Islet precursor cell (in vitro differentiated cells): ENCODE measurements around the gene ADAM11.
"Not testable (repeated sequence)": the region's sequence is repeated elsewhere in the genome, so short reads cannot be mapped to it uniquely, and the experiment has no call there.

Experiments
- DNase-seq: peaks from one replicate; pipeline ENCODE4 v3.0.0-alpha.2; 2018

Gene ADAM11, protein sequence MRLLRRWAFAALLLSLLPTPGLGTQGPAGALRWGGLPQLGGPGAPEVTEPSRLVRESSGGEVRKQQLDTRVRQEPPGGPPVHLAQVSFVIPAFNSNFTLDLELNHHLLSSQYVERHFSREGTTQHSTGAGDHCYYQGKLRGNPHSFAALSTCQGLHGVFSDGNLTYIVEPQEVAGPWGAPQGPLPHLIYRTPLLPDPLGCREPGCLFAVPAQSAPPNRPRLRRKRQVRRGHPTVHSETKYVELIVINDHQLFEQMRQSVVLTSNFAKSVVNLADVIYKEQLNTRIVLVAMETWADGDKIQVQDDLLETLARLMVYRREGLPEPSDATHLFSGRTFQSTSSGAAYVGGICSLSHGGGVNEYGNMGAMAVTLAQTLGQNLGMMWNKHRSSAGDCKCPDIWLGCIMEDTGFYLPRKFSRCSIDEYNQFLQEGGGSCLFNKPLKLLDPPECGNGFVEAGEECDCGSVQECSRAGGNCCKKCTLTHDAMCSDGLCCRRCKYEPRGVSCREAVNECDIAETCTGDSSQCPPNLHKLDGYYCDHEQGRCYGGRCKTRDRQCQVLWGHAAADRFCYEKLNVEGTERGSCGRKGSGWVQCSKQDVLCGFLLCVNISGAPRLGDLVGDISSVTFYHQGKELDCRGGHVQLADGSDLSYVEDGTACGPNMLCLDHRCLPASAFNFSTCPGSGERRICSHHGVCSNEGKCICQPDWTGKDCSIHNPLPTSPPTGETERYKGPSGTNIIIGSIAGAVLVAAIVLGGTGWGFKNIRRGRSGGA

DNA sequence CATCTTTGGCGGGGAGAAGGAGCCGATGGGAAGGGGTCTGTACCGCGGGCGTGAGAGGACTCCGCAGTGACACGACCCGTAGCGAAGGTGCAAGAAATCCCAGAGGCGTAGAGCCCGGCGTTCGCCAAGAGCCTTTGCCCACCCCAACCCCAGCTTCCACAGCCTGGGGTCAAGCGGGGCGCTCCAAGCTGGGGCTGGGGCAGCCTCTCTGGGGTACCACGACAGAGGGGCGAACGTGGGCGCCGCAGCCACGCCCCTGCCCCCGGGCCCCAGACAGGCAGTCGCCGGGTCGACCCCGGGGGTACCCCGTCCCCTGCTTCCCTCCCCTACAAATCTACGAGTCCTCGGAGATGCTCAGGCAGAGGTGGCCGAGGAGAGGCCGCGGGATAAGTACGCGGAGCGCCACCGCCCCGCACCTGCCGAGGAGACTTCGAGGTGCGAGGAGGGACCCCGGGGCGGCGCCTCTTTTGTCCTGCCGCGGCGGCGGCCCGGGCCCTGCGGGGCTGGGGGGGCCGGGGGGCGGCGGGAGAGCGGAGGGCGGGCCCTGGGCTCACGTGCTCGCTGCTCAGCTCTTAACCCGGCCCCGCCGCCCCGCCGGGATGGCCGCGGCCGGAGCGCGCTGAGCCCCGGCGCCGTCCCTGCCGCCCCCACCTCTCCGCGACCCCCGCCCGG lies at the start of gene ADAM11:
Gene ADAM11 (plus strand): TSS at position 575 of the 672 bp plus-strand sequence. CDS start 212 bp downstream, outside the sequence.
- no peak for DNase-seq

DNA sequence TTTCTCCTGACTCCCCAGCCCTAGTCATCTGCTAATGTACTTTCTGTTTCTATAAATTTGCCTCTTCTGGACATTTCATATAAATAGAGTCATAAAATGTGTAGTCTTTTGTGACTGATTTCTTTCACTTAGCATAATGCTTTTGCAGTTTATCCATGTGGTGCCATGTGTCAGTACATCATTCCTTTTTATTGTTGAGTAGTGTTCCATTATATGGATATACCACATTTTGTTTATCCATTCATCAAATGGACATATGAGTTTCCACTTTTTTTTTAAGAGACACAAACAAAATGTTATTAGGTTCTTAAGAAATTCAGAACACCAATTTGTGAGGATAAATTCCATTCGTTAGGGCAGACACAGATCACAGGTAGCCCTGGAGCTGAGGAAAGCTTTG lies 39.3 kb upstream of the ADAM11 start:
- no peak for DNase-seq

DNA sequence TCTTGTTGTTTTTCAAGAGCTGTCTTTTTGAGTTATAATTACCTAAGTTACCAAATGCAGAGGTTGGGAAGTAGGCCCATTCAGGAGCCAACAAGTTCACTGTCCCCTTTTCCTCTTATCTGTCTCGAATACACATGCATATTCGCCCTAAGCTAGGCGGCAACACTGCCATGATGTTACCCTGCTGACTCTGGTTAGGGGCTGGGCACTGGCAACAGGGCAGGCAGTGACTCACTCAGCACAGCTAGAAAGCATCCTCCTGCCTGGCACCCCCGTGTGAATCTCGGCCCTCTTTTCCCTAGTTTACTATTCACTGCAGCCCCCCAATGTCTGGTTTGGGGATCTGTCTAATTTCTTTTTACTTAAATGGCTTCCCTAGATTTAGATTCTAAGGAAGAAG lies 36.5 kb upstream of the ADAM11 start:
- no peak for DNase-seq

DNA sequence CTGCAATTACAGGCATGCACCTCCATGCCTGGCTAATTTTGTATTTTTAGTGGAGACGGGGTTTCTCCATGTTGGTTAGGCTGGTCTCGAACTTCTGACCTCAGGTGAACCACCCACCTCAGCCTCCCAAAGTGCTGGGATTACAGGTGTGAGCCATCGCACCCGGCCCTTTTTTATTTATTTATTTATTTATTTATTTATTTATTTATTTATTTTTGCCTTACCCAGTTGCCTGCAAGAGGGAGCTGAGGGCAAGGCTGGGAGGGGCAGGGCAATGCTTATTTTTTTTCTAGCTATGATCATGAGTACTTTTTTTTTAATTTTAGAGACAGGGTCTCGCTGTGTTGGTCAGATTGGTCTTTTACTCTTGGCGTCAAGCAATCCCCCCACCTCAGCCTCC lies 32.7 kb upstream of the ADAM11 start:
- DNase-seq: not testable (repeated sequence)

DNA sequence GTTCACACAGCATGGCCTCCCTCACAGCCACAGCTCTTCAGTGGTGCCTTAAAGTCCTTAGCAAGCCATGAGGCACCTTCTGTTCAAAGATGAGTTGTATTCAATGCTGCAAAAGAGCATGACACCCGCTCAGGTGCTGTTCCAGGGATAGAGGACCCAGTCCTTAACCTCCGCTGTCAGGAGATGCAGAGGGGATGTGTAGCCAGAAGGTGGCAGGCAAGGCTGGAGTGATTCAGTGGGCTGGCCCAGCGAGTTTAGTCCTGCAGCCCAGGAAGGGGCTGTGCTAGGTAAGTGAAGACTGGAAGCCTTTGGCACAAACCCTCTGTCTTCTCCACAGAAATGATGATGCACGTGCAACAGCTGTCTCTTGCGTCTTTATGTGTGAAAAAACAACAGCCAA lies 25.0 kb upstream of the ADAM11 start:
- DNase-seq: peak; percentile 87

DNA sequence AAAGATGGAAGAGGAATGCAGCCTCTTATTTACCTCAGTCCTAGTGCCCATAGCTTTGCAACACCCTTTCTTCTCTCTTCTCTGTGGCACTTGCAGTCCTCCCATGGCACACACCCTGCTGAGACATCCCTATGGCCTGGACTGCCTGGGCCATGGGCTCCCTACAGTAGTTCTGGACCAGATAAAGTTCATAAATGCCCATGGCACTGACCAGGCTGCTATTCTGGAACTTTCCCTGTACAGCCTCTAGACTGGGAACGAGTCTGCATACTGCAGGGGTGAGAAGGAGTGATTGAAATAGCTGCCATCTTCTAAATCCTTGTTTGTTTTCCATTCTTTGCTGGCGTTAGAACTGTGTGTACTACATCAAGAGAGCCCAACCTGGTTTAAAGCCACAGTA lies 24.5 kb upstream of the ADAM11 start:
- DNase-seq: no peak

DNA sequence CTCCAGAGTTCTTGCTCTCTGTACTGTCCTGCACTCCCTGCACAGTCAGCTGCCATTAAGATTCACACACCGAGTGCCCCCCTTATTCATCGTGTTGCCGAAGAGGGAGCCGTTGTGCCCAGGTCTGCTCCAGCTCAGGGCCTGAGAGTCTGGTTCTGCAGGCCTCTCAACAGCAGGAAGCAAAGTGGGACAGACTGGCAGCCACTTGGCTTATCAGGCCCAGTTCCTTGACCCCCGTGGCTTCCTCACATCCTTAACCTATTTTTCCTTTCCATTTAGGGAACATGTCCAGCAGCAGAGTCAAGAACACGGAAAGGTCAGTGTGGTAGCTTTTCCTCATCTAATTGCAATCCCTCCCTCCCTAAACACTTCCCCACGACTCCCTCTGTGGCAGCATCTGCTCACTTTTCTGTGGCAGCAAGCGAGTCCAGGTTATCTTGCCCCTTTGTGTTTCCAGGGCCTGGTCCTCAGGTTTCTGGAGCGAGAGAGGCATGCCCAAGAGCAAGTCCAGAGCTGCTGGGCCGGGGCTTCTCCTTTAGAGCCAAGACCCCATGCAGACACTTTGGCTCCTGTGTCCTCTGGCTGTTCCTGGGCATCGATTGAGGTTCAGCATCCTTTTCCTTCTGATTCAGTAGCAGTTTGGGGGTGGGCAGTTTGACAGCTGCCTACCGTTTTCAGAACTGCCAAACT lies 22.1 kb upstream of the ADAM11 start:
- DNase-seq: no peak

DNA sequence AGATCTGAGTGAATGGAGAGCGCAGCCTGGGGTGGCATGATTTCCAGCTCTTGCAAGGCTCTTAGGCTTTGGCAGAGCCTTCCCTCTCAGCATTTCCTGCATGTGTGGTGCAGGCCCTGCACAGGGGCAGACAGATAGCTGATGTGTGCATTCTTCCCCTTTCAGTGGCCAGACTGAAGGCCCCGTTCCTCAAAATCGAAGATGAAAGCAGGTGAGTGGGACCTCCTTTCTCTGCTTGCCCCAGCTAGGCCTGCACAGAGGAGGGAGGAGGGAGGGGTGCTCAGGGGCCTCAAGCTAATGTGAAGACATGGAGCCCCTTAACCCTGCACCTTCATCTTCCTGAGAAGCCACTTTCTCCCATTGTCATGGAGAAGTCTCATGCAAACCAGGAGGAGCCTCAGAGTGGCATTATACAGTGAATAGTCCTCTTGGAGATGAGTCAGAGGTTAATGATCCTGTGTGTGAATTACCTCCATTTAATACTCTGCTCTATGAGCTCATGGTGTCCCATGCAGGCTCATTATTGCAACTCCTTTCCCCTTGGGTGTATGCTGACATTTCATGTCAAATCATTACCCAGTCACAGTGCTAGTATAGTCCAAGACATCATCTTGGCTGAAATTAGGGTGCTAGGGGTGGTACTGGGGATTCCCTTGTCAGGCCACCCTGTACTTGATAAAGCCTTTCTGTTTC lies 20.4 kb upstream of the ADAM11 start:
- DNase-seq: no peak

DNA sequence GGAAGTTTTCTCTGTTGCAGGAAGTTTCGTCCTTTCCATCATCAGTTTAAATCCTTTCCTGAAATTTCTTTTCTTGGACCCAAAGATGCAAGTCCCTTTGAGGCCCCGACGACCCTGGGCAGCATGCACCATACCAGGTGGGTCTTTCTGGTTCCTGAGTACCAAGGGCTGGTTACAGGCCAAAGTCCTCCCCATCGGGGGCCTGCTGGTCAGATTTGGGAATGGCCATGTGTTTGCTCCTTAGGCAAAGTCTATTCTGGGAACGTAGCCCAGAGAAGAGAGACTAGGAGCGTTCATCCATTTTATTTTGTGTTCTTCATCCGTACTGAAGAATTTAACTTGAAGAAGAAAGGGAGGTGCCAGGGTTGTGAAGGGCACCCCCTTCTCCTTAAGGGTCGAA lies 17.5 kb upstream of the ADAM11 start:
- DNase-seq: no peak

DNA sequence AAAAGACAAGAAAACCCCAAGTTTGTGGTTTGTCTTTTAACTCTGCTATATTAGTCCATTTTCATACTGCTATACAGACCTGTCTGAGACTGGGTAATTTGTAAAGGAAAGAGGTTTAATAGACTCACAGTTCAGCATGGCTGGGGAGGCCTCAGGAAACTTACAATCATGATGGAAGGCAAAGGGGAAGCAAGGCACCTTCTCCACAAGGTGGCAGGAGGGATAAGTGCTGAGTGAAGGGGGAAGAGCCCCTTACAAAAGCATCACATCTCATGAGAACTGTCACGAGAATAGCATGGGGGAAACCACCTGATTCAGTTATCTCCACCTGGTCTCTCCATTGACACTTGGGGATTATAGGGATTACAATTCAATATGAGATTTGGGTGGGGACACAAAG lies 13.5 kb upstream of the ADAM11 start:
- DNase-seq: no peak

DNA sequence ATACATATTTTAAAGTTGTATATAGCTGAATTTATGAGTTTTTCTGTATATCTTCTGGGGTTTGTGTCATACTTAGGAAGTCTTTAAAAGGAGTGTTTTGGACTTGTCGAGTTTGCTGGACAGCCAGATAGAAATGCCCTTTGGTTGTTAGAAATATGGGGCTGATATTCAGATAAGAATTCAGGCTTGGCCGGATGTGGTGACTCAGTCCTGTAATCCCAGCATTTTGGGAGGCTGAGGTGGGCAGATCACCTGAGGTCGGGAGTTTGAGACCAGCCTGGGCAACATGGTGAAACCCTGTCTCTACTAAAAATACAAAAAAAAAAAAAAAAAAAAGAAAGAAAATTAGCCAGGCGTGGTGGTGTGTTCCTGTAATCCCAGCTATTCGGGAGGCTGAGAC lies 13.1 kb upstream of the ADAM11 start:
- DNase-seq: not testable (repeated sequence)

DNA sequence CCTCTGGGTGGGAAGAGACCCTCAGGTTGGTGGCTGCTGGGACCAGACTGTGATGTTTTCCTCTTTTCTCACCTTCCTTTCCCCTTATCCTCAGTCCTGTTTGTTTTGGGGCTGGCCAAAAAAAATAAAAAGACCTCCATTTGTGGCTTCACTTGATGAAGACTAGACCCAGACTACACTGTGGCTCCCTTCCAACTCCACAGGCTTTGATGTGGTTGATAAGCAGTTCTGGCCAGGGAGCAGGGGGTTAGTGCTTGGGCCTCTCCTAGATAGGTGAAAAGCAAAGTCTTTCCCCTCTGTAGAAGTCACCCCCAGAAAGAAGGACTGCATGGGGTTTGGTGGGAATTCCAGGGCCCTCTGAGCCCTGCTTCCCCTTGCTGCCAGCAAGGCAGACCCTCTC lies 11.2 kb upstream of the ADAM11 start:
- DNase-seq: no peak

DNA sequence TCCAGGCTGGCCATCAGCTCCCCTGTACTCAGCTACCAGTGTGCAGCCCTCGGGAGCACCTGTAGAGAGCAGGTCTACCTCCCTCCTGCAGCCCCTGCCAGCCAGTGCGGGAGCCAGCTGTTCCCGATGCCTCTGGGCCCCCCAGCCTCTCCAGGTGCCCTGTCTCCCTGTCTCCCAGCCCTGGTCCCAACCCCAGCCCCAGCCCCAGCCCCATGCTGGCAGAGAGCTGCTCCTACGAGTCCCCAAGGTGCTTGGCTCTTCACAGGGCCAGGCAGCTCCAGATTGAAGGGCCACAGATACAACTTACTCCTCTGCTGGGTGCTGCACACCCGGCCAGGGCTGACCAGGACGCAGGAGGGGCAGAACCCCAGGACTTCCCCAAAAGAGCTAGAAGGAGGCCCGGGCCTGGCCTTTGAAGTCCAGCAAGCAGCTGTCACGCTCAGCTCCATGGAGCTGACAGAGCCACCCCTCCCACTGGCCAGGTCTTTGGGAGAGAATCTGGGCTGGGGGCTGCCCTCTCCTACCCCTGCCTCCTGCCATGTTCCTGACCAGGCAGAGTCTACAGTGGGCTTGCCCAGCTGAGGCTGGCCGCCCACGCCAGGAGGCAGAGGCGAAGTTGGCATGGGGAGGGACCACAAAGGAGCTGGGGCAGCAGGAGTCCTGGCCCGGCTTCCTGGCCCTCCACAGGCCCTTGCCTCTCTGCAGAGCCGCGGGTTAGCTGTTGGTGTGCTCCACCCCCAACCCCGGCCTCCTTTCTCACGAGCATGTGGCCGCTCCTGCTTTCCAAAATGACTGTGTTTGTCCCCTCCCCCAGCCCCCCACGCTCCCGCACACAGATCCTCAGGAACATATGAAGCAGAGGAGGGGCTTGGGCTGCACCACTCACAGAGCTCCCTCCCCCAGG lies 9.5 kb upstream of the ADAM11 start:
- DNase-seq: peak; percentile 56

DNA sequence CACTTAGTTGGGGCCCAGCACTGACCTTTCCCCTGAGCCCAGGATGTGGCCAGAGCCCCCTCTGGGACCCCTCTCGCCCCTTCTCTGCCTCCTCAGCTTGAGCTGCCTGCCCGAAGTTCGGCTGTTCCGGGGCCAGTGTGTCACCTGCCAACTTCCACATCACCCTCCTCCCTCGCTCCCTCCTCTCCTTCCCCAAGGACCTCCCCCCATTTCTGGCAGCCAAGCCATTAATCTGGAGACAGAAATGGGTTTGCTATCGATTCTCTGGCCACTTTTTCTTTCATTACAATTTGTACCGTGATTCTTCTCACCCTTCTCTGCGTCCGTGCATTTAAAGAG lies 8.8 kb upstream of the ADAM11 start:
- no peak for DNase-seq

DNA sequence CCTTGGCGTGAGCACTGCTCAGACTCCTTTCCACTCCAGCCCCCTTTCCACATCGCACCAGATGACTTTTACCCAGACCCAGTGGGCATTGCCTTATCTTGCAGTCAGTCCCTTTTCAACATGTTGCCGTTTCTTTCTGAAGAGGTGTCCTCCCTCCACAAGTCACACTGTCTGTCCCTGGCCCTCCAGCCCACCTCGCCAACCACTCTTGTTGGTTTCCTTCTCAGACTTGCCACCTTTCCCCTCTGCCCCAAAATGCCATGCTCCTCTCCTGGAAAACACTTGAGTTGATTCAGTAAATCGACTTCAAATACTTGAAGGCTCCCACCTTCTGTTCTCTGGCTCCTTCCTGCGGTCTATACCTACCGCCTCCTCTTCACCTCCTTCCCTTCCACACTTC lies 7.5 kb upstream of the ADAM11 start:
- DNase-seq: no peak

DNA sequence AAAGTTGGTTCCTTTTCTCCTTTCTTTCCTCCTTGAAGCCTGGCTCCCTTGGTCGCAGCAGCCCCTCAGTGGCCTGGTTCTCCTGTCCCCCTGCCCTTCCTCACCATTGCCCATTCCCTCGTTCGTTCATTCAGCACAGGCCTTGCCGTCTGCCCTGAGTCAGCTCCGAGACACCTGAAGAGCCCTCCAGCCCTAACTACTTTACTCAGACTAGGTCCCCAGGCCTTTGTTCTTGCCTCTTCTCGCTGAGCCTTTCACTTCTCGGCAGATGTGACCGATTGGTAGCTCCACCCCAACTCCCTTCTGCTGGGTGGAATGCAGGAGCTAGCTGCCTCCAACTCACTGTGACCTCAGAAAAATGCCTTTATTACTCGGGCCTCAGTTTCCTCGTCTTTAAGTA lies 7.0 kb upstream of the ADAM11 start:
- DNase-seq: peak; percentile 51

DNA sequence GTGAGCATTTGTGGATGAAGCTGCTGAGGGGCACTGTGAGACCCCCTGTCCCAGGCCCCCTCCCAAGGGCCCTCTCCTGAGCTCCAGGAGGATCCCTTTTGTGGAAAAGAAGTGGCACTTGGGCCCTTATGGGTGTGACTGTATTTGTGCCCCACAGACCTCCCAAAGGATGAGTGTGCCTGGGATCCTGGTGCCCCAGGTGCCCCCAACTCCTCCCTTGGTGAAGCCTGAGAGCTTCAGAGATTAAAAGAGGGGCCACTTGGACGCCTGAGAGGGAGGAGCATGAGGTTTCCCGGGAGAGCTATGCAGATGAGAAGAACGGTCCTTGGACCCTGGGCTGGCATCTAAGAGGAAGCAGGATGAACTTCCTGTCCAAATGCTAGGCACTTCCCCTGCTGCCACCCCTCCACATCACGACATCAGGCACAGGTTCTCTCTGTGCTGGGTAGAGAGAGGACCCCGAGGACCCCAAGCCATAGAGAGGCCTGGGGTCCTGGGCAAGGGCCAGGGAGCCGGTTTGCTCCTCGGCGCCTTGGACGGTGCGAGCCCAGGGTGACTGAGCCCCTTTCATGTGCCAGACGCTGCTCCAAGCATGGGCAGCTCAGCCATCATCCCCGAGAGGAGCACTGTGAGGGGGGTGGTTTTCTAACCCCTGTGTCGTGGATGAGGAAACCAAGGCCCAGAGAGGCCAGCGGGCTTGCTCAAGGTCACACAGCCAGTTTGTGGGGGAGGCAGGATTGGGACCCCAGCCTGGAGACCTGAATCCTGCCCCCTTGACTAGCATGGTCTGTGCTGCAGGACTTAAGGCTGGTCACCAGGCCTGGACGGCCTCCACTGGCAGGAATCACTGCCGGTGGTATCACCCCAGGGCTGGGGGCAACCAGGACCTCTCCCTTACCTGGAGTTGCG lies 5.6 kb upstream of the ADAM11 start:
- DNase-seq: peak; percentile 56

DNA sequence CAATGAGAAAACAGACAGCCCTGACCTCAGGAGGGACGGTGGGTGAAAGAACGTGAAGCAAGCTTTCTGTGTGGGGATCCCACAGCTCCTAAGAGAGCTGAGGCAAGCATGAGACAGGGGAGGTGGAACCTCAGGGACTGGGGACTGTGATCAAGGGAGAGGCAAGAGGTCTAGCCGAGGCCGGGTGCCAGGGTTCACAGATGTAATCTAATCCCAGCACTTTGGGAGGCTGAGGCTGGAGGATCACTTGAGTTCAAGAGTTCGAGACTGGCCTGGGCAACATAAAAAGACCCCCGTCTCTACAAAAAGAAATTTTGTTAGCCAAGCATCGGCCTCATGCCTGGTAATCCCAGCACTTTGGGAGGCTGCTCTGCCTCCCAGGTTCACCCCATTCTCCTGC lies 4.5 kb upstream of the ADAM11 start:
- no peak for DNase-seq

DNA sequence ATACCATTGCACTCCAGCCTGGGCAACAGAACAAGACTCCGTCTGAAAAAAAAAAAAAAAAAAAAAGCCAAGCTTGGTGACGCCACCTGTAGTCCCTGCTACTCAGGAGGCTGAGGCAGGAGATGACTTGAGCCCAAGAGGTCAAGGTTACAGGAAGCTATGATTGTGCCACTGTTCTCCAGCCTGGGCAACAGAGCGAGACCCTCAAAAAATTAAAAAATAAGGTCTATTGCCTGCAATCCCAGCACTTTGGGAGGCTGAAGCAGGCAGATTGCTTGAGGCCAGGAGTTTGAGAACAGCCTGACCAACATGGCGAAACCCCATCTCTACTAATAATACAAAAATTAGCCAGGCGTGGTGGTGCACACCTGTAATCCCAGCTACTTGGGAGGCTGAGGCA lies 3.6 kb upstream of the ADAM11 start:
- not testable (repeated sequence) for DNase-seq
